ENCODE data around the gene AGAP1. TPM values are rescaled to one million over a fixed set of nuclear protein-coding genes. Genes with fewer than 3 reads are reported as not detected.

AGAP1 gene
- total RNA-seq, 2 donors from 2014 or later: 32.8 to 34.7 TPM

DNA sequence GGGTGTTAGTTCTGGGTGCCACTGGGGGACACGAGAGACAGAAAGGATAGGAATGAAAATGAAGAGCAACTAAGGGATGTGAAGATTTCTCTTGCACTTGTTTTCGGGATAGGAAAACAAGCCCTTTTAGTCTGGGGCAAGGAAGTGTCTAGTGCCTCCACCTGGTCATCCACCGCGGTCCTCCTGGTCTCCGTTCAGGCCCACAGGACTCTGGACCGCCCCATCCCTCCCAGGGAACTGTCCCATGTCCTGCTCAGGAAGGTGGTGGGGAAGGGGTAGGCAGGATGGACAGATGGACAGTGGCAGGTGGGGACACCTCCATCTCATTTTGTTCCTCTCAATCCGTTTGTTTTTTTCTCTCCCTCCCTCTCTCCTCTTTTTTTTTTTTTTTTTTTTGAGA, 45.9 kb downstream of the AGAP1 start:
- Mint-ChIP-seq H3K27ac (no peak overlapping the region), H3K4me1 (peaks cover 16% of the 10 kb centered on the region), H3K9me3 (no peaks in the 10 kb centered on the region), H3K4me3 (no peak overlapping the region), H3K27me3 (ENCODE audit: insufficient read depth) (no peaks in the 10 kb centered on the region), H3K36me3 (ENCODE audit: low read depth) (no peaks in the 10 kb centered on the region)
- H3K27me3 ChIP-seq (ENCODE audit: control insufficient read depth, insufficient read depth, low read length, poor library complexity, severe bottlenecking): no peaks in the 10 kb centered on the region
- no peak for DNase-seq
- 92 to 95% methylated on average over 3 to 7 of the region's 7 CpGs for WGBS, 2 experiments (ENCODE audit: insufficient coverage in 1 of 2, insufficient read length in 1 of 2)
- TF ChIP-seq CTCF (conservative IDR thresholded peaks at IDR 0.05): no peak
- no peak overlapping the region for H3K27ac ChIP-seq (ENCODE audit: low read depth, low read length)
- H3K9ac ChIP-seq (ENCODE audit: extremely low read depth, low read length, poor library complexity, severe bottlenecking): no peak overlapping the region
- H3K4me1 ChIP-seq (ENCODE audit: control insufficient read depth, insufficient read depth, low read length): no peaks in the 10 kb centered on the region
- H3K4me3 ChIP-seq (ENCODE audit: low read length): no peak overlapping the region
- no peaks in the 10 kb centered on the region for H3K36me3 ChIP-seq (ENCODE audit: control insufficient read depth, insufficient read depth, low read length)
- H3K9me3 ChIP-seq (ENCODE audit: control insufficient read depth, low read length): no peaks in the 10 kb centered on the region

DNA sequence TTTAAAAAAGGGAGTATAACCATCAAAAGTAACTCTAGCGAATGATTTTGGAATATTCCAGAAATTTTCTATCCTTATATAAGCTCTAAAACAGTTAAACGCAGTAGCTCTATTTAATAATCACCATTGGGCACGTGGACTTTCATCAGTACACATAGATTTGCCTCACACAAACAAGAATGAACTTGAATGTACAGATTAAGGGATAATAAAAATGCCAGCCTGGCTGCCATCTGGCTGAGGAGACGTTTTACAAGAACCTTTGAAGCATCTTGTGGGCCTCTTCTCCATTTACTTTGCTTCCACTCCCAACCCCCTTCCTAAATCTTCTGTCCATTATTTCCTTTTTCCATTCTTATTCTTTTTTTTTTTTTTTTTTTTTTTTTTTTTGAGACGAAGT, 47.2 kb downstream of the AGAP1 start:
- H3K36me3 ChIP-seq (ENCODE audit: control insufficient read depth, insufficient read depth, low read length): no peaks in the 10 kb centered on the region
- no peak for DNase-seq
- Mint-ChIP-seq H3K4me3 (no peak overlapping the region), H3K27me3 (ENCODE audit: insufficient read depth) (no peaks in the 10 kb centered on the region), H3K4me1 (peaks cover 16% of the 10 kb centered on the region), H3K9me3 (no peaks in the 10 kb centered on the region), H3K36me3 (ENCODE audit: low read depth) (no peaks in the 10 kb centered on the region), H3K27ac (no peak overlapping the region)
- no peaks in the 10 kb centered on the region for H3K4me1 ChIP-seq (ENCODE audit: control insufficient read depth, insufficient read depth, low read length)
- TF ChIP-seq CTCF (conservative IDR thresholded peaks at IDR 0.05): no peak
- no peak overlapping the region for H3K9ac ChIP-seq (ENCODE audit: extremely low read depth, low read length, poor library complexity, severe bottlenecking)
- WGBS, 2 experiments (ENCODE audit: insufficient coverage in 1 of 2, insufficient read length in 1 of 2): 92 to 100% methylated on average over 1 to 5 of the region's 5 CpGs
- no peak overlapping the region for H3K27ac ChIP-seq (ENCODE audit: low read depth, low read length)
- H3K4me3 ChIP-seq (ENCODE audit: low read length): no peak overlapping the region
- H3K27me3 ChIP-seq (ENCODE audit: control insufficient read depth, insufficient read depth, low read length, poor library complexity, severe bottlenecking): no peaks in the 10 kb centered on the region
- H3K9me3 ChIP-seq (ENCODE audit: control insufficient read depth, low read length): no peaks in the 10 kb centered on the region

- H3K9me3 Mint-ChIP-seq: no peaks in the 10 kb centered on the region
- WGBS, 2 experiments (ENCODE audit: insufficient coverage in 1 of 2, insufficient read length in 1 of 2): 95 to 98% methylated on average over 7 to 10 of the region's 11 CpGs
- H3K27me3 Mint-ChIP-seq (ENCODE audit: insufficient read depth): no peaks in the 10 kb centered on the region
- Histone ChIP-seq H3K27ac (ENCODE audit: low read depth, low read length) (no peak overlapping the region), H3K4me3 (ENCODE audit: low read length) (no peak overlapping the region), H3K27me3 (ENCODE audit: control insufficient read depth, insufficient read depth, low read length, poor library complexity, severe bottlenecking) (no peaks in the 10 kb centered on the region), H3K9me3 (ENCODE audit: control insufficient read depth, low read length) (no peaks in the 10 kb centered on the region), H3K4me1 (ENCODE audit: control insufficient read depth, insufficient read depth, low read length) (no peaks in the 10 kb centered on the region), H3K9ac (ENCODE audit: extremely low read depth, low read length, poor library complexity, severe bottlenecking) (no peak overlapping the region), H3K36me3 (ENCODE audit: control insufficient read depth, insufficient read depth, low read length) (no peaks in the 10 kb centered on the region)
- H3K4me3 Mint-ChIP-seq: peak overlapping the region; percentile 29
- TF ChIP-seq CTCF (conservative IDR thresholded peaks at IDR 0.05): no peak
- no peak for DNase-seq
- H3K36me3 Mint-ChIP-seq (ENCODE audit: low read depth): no peaks in the 10 kb centered on the region
- H3K4me1 Mint-ChIP-seq: peaks cover 18% of the 10 kb centered on the region
- no peak overlapping the region for H3K27ac Mint-ChIP-seq
Measured at GRCh38 chr2:235541838-235542549, 48.2 kb downstream of the AGAP1 start.

Measured in endodermal cell (in vitro differentiated cells).